GM21619 (cell line): ENCODE measurements around the gene GTPBP6.
"Not testable (repeated sequence)": the region's sequence is repeated elsewhere in the genome, so short reads cannot be mapped to it uniquely, and the experiment has no call there.

ENCODE experiments used
- ATAC-seq: cut with Tn5 transposase; IDR thresholded peaks from one replicate; pipeline ENCODE4 v1.9.1; 2021; ENCODE audit not compliant: unreplicated experiment

The GTPBP6 gene

GRCh38 chrX:352181-352580, 33.6 kb upstream of the GTPBP6 start:
- no peak for ATAC-seq

GRCh38 chrX:351736-352135, 33.1 kb upstream of the GTPBP6 start:
- ATAC-seq = no peak

GRCh38 chrX:351324-351641, 32.7 kb upstream of the GTPBP6 start:
- ATAC-seq = not testable (repeated sequence)

- ATAC-seq = no peak
Measured at GRCh38 chrX:350534-351323, 32.1 kb upstream of the GTPBP6 start.

- ATAC-seq = no peak
Measured at GRCh38 chrX:350148-350533, 31.5 kb upstream of the GTPBP6 start.

GRCh38 chrX:349702-350101, 31.1 kb upstream of the GTPBP6 start:
- no peak for ATAC-seq

- no peak for ATAC-seq
Measured at GRCh38 chrX:349196-349595, 30.6 kb upstream of the GTPBP6 start.

- ATAC-seq = no peak
Measured at GRCh38 chrX:348461-349117, 30.0 kb upstream of the GTPBP6 start.

GRCh38 chrX:347351-348117, 28.9 kb upstream of the GTPBP6 start:
- no peak for ATAC-seq

- ATAC-seq = no peak
Measured at GRCh38 chrX:346034-346813, 27.6 kb upstream of the GTPBP6 start.

GRCh38 chrX:345020-345925, 26.7 kb upstream of the GTPBP6 start:
- ATAC-seq = no peak

GRCh38 chrX:344371-344901, 25.8 kb upstream of the GTPBP6 start:
- ATAC-seq = no peak

GRCh38 chrX:341541-342101, 23.0 kb upstream of the GTPBP6 start:
- no peak for ATAC-seq

GRCh38 chrX:340641-341423, 22.2 kb upstream of the GTPBP6 start:
- no peak for ATAC-seq

GRCh38 chrX:340121-340520, 21.5 kb upstream of the GTPBP6 start:
- ATAC-seq = no peak

GRCh38 chrX:338836-339400, 20.3 kb upstream of the GTPBP6 start:
- ATAC-seq = no peak

GRCh38 chrX:338281-338835, 19.8 kb upstream of the GTPBP6 start:
- no peak for ATAC-seq

GRCh38 chrX:337331-337831, 18.8 kb upstream of the GTPBP6 start:
- no peak for ATAC-seq
